ENCODE measurements around the gene ZSWIM3.

GRCh38 chr20:45812157-45813005, 45.0 kb upstream of the ZSWIM3 start, which contains the start of gene UBE2C:
- TF ChIP-seq FOXJ3 (CRISPR knock-in tag; IDR thresholded peaks at IDR 0.05; ENCODE audit: borderline replicate concordance) (no peak), CTCF (CRISPR knock-in tag; IDR thresholded peaks at IDR 0.05) (0 out of 2 replicates have a peak, but pooled peaks have one; percentile 7), ERF (CRISPR knock-in tag; IDR thresholded peaks at IDR 0.05) (no peak), MYC (CRISPR knock-in tag; IDR thresholded peaks at IDR 0.05; ENCODE audit: borderline replicate concordance) (peak; percentile 80), HDAC1 (CRISPR knock-in tag; IDR thresholded peaks at IDR 0.05) (peak; percentile 95), JUNB (CRISPR knock-in tag; IDR thresholded peaks at IDR 0.05; ENCODE audit: borderline replicate concordance) (peak; percentile 26; the same call in 1 of the 2 replicates), KLF16 (CRISPR knock-in tag; IDR thresholded peaks at IDR 0.05) (peak in 1 of 2 experiments; percentile 40; a peak in 1 of 4 replicates), ATAD3A (CRISPR knock-in tag; IDR thresholded peaks at IDR 0.05) (no peak), JUND (CRISPR knock-in tag; IDR thresholded peaks at IDR 0.05) (0 out of 2 replicates have a peak, but pooled peaks have one; percentile 32)

Measured in HepG2 (cell line).